Kasumi-1 (cell line): Measurements from ENCODE around the gene ZNRF3.
A peak's percentile ranks its signal among the peaks of the same experiment; 100 is the strongest.

Experiments
- DNase-seq, 2 experiments: peaks; one replicate each; lab custom pipeline; 2025; lab: John Stamatoyannopoulos, UW

The ZNRF3 gene

DNA sequence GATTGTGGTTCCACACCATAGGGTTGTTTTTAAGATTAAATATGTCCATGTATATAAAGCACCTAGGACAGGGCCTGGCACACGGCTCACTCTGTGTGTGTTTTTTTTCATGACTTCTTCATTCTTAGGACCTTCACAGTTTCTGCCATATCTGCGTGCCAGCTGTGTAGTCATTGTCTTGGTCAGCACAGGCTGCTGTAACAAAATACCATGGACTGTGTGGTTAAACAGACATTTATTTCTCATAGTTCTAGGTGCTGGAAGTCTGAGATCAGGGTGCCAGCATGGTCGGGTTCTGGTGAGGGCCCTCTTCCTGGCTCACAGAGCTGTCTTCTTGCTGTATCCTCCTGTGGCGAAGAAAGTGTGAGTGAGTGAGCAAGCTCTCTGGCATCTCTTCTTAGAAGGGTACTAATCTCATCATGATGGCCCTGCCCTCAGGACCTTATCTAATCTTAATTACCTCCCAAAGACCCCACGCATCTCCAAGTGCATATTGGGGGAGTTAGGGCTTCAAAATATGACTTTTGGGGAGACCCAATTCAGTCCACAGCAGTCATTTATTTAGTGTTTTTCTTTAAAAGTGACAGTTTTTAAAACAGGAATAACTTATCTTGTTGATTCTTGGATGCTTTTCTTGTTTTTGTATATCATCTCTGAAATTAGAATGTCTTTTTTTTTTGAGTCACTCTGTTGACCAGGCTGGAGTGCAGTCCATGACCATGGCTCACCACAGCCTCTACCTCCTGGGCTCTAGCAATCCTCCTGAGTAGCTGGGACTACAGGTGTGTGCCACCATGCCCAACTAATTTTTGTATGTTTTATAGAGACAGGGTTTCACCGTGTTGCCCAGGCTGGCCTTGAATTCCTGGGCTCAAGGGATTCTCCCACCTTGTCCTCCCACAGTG, 70.9 kb downstream of the ZNRF3 start:
- no peak for DNase-seq

DNA sequence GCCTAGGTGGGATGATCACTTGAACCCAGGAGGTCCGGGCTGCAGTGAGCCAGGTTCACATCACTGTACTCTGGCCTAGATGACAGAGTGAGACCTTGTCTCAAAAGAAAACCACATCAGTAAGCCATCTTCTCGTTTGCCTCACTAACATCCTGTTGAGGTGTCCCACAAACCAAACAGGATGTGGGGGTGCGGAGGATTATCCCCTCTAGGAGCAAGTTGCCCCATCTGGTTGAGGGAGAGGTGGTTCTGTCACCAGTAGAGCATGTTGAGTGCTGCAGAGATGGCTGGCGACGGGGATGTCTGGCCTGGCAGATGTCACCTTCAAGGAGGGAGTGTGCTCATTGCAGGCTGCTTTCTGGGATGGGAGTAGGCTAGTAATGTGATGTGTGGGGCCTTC, 72.4 kb downstream of the ZNRF3 start:
- DNase-seq, result peak; percentile 96

DNA sequence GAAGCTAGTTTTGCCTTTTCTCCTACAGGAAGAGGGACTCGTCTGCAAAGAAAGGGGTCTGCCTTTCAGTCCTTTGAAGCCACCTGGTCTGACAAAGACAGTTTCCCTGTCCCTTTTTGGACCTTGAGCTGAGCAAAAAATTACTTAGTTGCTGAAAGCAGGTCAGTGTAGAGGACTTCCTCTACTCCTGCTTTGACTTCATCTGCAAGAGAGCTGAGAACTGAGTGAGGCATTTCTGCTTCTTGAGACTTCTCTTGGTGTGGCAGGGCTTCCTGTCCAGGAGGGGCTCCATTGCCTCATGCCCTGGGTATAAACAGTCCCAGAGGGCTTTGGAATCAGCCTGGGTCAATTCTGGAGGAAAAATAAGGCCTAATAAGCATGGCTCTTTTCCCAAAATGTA, 73.1 kb downstream of the ZNRF3 start:
- peak in 1 of 2 experiments; percentile 43 for DNase-seq

DNA sequence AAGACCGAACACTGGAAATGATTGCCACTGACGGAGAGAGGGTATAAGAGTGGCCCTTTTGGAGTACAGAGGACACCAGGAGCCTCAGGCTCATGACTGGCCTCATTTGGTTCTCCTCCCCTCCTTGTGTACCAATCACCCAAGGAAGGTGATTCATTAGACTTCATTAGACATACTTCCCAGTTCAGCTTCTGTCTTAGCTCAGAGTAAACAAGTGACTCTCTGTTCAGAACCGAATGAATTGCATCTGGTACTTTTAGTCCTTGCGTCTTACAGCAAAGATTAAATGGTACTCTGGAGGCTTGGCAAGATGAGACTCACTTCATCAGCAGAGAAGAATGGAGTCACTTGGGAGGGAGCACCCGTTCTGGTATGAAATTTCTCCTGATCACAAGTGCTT, 75.2 kb downstream of the ZNRF3 start:
- DNase-seq, result no peak

DNA sequence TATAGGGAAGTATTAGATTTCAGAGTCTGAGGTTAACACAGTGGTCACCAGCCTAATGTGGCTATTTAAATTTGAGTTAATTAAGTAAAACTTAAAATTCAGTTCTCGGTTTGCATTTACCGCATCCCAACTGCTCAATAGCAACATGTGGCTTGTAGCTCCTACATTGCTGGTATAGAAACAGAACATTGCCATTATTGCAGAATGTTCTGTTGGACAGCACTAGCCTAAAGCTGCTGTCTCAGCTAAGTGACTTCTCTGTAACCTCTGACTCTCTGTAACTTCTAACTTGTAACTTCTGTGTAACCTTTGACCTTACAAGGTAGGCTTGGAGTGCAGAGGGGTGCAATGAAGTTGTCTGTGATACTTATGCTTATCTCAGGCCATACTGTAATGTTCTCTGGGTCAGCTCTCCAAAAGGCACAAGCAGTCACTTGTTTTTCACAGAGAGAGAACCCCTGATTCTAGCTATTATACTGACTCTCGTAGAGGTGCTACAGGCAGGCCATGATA, 78.7 kb downstream of the ZNRF3 start:
- peak in 1 of 2 experiments; percentile 20 for DNase-seq

DNA sequence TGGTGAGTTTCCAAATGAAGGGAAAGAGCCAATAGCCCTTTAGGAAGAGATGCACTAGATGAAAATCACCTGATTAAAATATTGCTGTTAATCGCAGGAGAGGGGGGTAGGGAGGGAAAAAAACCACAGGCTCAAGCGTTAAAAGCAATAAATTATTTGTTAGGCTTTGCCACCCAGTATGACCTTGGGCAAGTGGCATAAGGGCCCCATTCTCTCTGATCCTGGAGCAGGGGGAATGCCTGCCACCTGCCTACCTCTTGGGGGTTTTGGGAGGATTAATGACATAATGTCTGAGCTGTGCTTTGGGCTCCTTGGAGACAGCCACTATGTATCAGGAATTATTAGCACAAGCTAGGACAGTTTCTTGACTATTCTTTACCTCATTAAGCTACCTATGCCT, 80.0 kb downstream of the ZNRF3 start:
- DNase-seq, result no peak

DNA sequence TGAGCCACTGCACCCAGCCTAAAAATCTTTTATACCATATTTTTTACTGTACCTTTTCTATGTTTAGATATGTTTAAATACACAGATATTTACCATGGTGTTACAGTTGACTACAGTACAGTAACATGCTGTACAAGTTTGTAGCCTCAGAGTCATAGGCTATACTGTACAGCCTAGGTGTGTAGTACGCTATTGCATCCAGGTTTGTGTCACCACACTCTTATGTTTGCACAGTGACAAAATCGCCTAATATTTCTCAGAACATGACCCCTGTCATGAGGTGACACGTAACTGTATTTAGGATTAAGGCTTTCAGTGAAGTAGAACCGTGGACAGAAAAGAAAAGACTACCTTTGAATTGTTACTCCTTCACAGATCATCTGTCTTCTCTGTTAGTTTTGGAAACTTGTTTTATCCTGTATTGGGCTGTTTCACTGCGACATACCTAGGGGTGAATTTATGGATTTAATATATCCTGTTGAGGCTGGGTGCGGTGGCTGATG, 83.8 kb downstream of the ZNRF3 start:
- DNase-seq, result no peak

DNA sequence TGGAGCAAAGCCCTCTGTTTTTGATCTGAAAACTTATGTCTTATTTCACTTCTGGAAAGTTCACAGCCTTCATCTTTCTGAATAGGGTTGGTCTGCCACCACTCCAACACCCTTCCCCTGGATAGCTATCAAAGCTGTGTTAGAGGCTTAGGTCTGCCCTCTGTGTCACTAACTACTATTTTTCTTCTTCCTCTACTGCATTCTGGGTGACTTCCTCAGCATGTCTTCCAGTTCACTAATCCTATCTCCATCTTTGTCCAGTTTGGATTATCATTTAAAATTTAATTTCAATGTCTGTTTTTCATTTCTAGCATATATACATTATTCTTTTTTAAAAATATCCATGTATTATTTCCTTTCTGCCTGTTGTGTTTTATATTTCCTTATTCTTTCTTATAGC, 84.6 kb downstream of the ZNRF3 start:
- DNase-seq, result no peak

DNA sequence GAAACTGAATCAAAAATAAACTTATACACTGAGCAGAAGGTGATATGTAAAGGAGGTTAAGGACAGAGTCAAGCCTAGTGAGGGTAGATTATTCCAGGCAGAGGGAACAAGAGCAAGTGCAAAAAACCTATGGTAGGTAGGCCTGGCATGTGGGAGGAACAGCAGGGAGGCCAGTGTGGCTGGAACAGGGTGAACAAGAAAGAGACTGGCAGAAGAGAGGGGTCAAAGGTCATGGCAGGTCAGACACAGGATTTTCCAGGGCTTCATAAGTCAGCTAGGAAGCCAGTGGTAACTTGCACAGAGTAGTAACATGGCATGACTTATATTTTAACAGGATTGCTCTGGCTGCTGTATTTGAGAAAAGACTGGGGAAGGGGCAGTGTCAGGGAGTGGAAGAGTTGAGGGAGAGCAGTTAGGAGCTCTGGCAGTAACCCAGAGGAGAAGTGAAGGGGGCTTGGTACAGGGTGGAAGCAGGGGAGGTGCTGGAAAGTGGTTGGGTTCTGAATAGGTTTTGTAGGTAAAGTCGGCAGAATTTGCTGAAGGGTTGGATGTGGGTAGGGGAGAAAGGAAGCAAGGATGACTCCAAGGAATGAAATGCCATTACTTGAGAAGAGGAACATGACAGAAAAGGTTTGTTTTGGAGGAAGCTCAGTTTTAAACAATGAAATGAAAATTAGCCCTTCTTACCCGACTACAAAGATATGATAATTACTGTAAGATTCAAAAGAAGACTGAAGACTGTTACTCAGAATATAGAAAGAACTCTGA, 86.2 kb downstream of the ZNRF3 start:
- no peak for DNase-seq

DNA sequence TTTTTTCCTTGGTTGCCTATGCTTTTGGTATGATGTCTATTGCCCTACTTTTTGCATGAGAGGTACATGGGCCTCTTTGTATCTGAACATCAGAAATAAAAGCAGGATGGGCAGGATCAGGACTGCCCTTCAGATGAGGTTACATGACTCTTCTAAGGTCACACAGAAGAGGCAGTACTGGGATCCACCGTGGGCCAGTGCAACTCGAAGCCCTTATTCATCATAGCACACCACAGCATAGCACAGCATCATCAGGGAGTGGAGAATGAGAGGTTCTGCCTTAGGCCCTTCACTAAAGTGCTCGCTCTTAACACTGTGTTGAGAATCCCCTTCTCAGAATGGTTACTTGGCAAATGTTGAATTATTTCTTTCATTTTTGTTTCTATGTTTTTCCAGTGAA, 90.0 kb downstream of the ZNRF3 start:
- no peak for DNase-seq

DNA sequence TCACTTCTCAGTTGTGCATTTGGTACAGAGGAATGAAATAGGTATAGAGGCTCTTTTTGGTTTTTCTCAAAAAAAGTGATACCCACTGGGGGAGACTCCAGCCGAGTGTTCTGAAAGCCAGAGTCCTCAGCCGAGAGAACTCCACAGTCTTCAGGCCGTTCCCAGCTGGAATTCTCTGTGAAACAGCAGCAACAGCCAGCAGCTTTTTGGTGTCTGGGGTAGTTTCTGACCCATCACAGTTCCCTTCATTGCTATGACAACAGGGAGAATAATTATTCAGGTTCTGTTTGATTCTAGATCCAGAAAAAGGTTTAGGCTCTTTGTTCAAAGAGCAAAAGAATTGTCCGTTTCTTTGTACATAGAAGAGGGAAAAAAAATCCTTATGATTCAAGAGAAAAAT, 93.7 kb downstream of the ZNRF3 start:
- DNase-seq, result no peak

DNA sequence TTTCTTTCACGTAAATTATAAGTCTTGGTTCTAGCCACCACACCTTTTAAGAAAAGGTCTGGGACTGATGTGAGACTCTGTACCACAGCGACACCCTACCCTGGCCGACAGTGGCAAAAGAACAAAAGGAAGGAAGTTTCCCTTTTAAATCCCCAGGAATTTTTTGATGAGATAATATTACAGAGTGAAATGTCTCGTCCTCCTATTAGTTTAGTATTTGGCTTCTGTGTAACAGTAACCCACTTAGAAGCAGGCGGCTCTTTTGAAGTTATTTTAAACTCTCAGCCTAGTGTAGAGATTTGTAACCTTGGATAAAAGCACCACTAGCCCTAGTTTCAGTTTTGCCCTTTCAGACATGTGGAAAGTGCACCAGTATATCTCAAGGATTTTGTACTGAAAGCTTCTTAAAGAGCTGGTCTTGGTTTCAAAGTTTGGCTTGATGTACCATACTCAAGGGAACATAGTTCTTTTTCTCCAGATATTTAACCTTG, 94.2 kb downstream of the ZNRF3 start:
- DNase-seq, result no peak

DNA sequence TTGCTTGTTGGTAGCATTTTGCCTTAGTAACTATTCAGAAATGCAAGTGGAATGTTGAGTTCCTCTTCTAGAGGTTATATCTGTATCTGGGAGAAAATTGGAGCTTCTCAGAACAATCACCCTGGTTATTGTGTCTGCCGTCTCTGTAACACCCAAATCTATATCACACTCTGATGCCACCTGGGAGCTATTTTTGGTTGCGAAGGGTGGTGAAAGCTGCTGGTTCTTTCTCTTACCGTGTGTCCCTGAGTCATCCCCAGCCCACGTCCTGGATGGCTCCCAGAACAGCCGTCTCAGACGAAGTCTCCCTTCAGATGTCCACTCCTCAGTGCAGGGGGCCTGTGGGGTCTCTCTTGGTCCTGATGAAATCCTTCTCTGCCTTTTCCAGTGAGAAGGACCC, 94.8 kb downstream of the ZNRF3 start:
- DNase-seq, result no peak

DNA sequence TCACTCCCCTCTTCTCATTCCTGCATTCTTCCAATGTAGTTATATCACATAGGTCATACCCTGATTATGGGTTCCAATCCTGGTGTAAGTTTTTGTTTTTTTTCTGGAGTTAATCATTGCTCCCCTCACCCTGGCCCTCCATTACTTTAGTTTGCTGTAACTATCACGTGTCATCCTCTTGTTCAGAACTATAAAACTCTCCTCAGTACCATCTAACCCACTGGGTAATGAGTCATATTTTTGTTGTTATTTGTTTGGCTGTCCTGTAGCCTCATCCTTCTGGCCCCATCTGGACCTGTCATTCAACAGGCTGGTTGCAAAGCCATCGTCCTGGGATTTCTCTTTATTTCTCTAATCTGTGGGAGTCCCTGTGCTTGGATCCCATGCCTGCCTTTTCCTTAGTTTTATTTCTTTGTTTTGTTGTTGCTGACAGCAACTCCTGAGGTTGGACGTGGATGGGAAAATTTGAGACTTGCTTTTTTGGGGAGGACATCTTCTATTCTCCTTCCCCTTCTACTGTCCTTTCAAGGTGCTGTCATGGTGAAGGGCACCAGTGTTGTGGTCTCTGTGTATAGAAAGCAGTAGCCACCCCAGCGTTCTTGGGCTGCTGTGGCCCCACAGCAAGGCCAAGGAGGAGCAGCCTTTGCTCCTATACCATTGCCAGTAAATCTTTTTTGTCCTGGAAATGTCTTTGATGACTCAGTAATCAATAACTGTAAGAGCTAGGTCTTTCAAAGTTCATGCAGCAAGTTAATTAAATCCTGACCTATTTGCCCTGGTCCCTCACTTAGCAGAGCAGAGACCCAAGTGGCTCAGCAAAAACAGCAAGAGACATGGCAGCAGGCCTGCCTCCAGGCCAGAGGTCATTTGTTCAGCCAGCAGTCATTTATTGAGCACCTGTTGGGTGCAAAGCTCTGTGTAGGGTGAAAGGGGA, 95.8 kb downstream of the ZNRF3 start:
- DNase-seq, result no peak

DNA sequence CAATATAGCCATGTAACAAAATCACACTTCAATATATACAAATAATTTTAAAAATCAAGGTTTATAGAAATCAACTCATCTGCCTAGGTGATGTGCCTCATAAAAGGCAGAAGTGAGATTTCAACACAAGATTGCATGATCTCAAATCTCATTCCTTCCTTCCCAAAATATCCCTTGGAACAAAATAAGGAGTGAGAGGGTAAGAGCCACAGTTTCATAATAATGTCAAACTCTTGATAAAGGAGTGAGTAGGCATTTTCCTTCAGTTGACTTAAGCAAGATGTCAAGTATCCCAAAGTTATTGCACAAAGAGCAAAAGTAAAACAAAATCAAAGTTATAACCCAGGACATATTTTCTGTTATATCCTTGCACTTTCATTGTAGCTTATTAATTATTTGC, 97.0 kb downstream of the ZNRF3 start:
- DNase-seq, result no peak

DNA sequence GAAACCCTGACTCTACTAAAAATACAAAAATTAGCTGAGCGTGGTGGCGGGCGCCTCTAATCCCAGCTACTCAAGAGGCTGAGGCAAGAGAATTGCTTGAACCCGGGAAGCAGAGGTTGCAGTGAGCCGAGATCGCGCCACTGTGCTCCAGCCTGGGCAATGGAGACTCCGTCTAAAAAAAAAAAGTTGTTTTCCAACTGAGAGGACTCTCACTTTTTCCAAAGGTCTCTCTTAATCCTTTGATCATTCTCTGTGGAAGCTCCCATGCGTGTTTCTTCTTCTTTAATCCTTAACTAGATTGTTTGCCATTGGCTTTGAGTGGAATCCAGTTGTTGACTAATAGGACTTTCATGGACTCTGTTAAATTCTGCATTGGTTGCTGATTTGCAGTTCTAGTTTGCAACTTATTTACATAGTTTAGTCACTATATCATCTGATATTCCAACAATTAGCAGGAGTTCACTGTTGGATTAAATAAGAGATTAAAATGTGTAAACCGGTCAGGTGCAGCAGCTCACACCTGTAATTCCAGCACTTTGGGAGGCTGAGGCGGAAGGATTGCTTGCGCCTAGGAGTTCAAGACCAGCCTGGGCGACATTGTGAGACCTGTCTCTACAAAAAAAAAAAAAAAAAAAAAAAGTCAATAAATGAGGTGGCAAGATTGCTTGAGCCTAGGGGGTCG, 98.6 kb downstream of the ZNRF3 start:
- no peak for DNase-seq

DNA sequence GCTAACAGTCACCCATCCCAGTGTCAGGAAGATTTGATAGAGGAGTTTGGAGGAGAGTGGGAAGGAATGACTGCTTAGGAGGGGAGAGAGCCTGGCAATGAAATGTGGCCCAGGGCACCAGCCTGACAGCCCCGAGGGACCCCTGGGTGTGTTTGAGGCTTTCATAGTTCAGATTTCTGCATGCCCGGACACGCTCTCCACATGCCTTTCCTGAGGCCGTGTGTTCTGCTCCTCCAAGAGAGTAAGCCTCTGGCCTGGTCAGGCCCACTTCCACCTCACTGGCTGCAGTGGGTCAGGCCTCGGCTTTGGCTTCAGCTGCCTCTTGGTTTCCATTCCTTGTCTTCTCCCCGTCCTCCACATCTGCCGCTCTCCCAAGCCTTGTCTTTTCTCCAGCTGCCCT, 99.8 kb downstream of the ZNRF3 start:
- DNase-seq, result no peak

DNA sequence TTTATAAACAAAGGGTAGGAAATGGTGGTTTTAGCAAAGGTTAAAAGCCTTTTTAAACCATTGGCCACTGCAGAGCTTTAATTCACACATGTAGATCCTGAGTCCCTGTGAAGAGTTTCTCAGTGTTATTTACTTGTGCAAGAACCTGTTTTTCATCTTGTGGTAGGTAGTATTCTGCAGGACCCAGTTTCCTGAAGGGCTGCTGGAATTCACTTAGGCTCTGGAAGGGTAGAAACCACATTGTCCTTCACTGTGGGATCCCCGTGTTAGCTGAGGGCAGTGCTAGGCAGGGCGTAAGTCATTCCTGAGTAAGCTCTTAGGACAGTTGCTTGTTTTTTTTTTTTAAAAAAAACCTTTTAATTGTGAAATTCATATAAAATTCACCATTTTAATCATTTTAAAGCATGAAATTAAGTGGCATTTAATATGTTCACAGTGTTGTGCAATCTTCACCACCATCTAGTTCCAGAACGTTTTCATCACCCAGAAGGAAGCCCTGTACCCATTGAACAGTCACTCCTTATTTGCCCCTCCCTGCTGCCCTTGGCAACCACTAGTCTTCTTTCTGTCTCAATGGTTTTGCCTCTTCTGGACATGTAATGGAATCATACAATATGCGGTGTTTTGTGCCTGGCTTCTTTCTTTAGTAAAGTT, 100.5 kb downstream of the ZNRF3 start:
- DNase-seq, result no peak

DNA sequence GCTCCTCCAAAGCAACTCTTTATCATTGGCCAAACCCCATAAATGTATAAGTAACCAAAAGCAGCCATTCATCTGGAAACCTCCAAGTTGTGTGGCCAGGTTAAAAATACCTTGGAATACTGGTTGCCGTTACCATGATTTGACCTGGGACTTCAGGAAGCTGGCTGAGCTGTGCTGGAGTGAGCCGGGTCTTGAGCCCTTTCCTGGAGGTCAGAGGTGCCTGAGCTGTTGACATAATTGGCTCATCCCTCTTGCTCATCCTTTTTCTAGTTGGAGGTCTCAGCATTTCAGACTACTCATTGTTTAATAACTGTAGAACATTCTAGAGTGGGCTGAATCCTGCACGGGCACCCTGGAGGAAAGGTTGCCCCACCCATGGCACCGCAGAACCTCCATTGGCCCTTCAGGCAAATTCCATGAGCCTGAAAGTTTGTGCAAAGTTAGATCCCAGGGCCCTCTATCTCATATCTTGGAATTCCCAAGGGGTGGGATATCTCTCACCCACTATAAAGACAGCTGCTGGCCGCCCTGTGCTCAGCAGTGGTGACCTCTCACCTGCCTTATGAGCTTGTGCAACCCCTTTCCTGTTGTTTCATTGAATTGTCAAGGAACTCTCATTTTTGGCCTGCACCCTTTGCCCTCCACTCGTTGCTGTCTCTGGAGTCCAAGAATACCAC, 101.2 kb downstream of the ZNRF3 start:
- no peak for DNase-seq
